AG04450 (cell line): ENCODE data around the gene TAPBPL. TPM values are rescaled to one million over a fixed set of nuclear protein-coding genes. Genes with fewer than 3 reads are reported as not detected.

Source experiments
- CTCF ChIA-PET: fragments of 300-600, 350-600 bp; formaldehyde crosslinking; extraction: SDS; loops from one replicate; lab custom pipeline; 2022; ENCODE audit warnings: antibody characterized with exemption, inconsistent platforms; lab: Charles Lee
- POLR2A ChIA-PET: fragments of 350-600 bp; formaldehyde crosslinking; extraction: SDS; loops from one replicate; lab custom pipeline; 2021; ENCODE audit warnings: antibody characterized with exemption, inconsistent platforms; lab: Yijun Ruan, JAX
- DNase-seq: peaks from one replicate; pipeline ENCODE4 v3.0.0-alpha.2; 2011; ENCODE audit warnings: low read depth, low spot score
- H3K27ac ChIP-seq: one replicate; pipeline ENCODE4 v1.5.1; 2012; ENCODE audit warnings: low read depth, low read length, control low read depth
- H3K27me3 ChIP-seq: one replicate; pipeline ENCODE4 v1.6.0; 2012; ENCODE audit warnings: low read length; ENCODE audit not compliant: control insufficient read depth, insufficient read depth
- H3K4me3 ChIP-seq: 2 replicates; pipeline ENCODE4 v1.5.1; 2011; ENCODE audit warnings: mild to moderate bottlenecking, low read depth, low read length, control low read depth
- H3K9me3 ChIP-seq: 2 replicates; pipeline ENCODE4 v1.5.1; 2012; ENCODE audit warnings: low read length; ENCODE audit not compliant: control insufficient read depth, insufficient read depth
- polyA plus RNA-seq: library from polyadenylated mRNA; depleted of rRNA; stranded (reverse); fragments of >200 nt; gene quantifications from 2 replicates; pipeline ENCODE4 v1.2.3, GENCODE V29; 2011
- TF ChIP-seq, protein P1 (sequence below): IDR thresholded peaks from 2 replicates; pipeline ENCODE4 v1.5.1; 2011; ENCODE audit warnings: low read depth, low read length, control low read depth, inconsistent platforms

Gene TAPBPL
- polyA plus RNA-seq, 1 experiment: 10.2 TPM

DNA sequence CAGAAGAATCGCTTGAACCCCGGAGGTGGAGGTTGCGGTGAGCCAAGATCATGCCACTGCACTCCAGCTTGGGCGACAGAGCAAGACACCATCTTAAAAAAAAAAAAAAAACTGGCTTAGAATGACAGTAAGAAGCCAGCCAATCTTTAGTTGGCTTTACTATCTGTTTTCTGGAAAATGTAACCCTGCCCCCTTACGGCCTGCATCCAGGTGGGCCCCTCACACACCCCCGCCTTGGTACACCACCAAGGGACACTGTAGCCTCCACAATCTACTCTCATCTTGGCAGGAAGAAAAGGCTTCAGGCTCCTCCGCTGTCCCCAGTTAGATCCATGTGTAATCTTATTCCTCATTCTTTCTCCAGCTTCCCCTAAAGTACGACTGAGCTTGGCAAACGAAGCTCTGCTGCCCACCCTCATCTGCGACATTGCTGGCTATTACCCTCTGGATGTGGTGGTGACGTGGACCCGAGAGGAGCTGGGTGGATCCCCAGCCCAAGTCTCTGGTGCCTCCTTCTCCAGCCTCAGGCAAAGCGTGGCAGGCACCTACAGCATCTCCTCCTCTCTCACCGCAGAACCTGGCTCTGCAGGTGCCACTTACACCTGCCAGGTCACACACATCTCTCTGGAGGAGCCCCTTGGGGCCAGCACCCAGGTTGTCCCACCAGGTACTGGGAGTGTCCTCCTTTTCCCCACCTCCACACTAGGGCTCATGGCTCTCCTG, 6.6 kb downstream of the TAPBPL start:
- no peak for DNase-seq
- ChIA-PET CTCF (no interaction called here), POLR2A (interaction anchor here (0.6 to 1.8 kb wide), 2 partner anchors 12 kb away, joined by 3 to 17 read pairs; partner anchors contain the start of gene VAMP1)
- no peaks in the 10 kb centered on the region for H3K27me3 ChIP-seq
- no peaks in the 10 kb centered on the region for H3K9me3 ChIP-seq
- H3K27ac ChIP-seq: no peak overlapping the region
- no peak overlapping the region for H3K4me3 ChIP-seq
- TF ChIP-seq, protein P1, sequence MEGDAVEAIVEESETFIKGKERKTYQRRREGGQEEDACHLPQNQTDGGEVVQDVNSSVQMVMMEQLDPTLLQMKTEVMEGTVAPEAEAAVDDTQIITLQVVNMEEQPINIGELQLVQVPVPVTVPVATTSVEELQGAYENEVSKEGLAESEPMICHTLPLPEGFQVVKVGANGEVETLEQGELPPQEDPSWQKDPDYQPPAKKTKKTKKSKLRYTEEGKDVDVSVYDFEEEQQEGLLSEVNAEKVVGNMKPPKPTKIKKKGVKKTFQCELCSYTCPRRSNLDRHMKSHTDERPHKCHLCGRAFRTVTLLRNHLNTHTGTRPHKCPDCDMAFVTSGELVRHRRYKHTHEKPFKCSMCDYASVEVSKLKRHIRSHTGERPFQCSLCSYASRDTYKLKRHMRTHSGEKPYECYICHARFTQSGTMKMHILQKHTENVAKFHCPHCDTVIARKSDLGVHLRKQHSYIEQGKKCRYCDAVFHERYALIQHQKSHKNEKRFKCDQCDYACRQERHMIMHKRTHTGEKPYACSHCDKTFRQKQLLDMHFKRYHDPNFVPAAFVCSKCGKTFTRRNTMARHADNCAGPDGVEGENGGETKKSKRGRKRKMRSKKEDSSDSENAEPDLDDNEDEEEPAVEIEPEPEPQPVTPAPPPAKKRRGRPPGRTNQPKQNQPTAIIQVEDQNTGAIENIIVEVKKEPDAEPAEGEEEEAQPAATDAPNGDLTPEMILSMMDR: no peak

DNA sequence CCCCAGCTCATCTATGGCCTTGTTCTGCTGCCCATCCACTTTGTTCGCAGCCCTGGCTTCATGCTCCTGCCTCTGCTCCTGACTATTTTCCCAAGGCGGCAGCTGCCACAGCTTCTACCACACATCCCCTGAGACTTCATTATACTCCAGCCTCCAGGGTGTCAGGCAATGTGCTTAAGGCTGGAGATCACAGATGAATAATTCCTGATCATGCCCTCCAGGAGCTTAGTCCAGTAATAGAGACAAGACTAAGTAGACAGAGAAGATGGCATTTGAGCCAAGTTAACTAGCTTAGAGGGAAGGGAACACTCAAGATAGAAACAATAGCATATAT, 7.1 kb downstream of the TAPBPL start:
- TF ChIP-seq, protein P1: no peak
- no peaks in the 10 kb centered on the region for H3K9me3 ChIP-seq
- ChIA-PET POLR2A (interaction anchor here (0.6 to 1.8 kb wide), 3 partner anchors 9 to 13 kb away, joined by 3 to 17 read pairs (median 3); partner anchors contain the start of gene VAMP1), CTCF (no interaction called here)
- no peak for DNase-seq
- no peaks in the 10 kb centered on the region for H3K27me3 ChIP-seq
- no peak overlapping the region for H3K4me3 ChIP-seq
- no peak overlapping the region for H3K27ac ChIP-seq

DNA sequence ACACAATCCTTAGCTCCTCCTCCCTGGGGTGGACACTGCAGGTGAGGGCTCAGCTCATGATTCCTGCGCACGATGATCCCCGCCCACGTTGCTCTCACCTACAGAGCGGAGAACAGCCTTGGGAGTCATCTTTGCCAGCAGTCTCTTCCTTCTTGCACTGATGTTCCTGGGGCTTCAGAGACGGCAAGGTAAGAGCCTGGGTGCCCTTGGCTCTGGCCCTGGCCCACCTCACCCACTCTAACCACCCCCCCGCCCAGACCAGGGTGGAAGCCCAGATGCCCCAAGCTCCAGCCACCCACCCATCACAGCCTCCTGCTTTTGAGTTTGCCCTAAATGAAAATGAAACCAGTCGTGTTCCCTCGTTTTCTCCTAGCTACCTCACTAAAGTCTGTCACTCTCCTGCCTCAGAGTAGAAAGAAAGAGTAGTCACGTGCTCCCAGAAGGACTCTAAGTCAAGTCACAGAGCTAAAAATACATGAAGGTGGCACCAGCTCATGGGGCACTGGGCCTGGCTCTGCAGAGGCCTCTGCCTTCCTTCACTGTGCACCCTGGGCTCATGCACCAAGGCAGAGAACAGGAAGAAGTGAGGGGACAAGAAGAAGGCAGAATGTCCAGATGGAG, 9.0 kb downstream of the TAPBPL start:
- DNase-seq: no peak
- Histone ChIP-seq H3K9me3 (no peaks in the 10 kb centered on the region), H3K4me3 (no peak overlapping the region), H3K27me3 (no peaks in the 10 kb centered on the region), H3K27ac (no peak overlapping the region)
- TF ChIP-seq, protein P1: no peak
- ChIA-PET POLR2A (interaction anchor here (0.8 to 2.3 kb wide), 3 partner anchors 8 to 10 kb away, joined by 4 to 13 read pairs (median 5); partner anchors contain the start of genes TAPBPL and VAMP1), CTCF (interaction anchor here (1.0 kb wide), 1 partner anchor 38 kb away, joined by 3 read pairs; no protein-coding TSS in a partner anchor)

DNA sequence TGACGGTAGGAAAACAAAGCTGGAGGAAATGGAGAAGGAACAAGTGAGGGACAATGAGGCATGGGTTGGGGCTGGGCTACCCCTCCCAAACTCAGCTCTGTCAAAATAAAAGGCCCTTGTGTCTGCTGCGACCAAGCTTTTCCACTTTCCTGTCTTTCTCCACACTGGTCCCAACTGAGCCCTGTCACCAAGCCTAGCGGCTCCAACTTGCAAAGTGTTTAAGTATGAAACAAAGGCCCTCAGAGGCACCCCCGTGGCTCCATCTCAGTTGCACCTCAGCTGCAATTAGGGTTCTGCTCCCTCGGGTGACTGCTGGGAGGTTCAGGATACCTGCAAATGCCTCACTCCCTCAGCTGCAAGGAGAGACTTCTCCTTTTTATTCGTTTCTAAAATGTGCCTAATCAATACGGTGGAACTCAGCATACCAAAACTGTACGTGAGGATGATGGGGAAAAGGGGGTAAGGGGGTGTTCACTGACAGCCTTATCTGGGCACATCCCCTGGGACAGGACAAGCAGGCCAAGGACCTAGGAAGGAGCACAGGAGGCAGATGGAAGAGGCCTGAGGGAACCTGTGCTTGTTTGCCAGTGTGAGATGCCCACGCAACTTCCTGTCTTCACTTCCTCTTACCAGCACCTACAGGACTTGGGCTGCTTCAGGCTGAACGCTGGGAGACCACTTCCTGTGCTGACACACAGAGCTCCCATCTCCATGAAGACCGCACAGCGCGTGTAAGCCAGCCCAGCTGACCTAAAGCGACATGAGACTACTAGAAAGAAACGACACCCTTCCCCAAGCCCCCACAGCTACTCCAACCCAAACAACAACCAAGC, 9.8 kb downstream of the TAPBPL start:
- no peak for DNase-seq
- Histone ChIP-seq H3K4me3 (no peak overlapping the region), H3K27me3 (no peaks in the 10 kb centered on the region), H3K27ac (no peak overlapping the region), H3K9me3 (no peaks in the 10 kb centered on the region)
- ChIA-PET POLR2A (interaction anchor here (0.8 to 2.3 kb wide), 3 partner anchors 9 to 10 kb away, joined by 4 to 13 read pairs (median 5); partner anchors contain the start of genes TAPBPL and VAMP1), CTCF (interaction anchor here (1.0 kb wide), 1 partner anchor 39 kb away, joined by 3 read pairs; no protein-coding TSS in a partner anchor)
- TF ChIP-seq, protein P1: no peak
